OCI-LY3 (cell line): ENCODE results near the gene ADAP1.

Source experiments
- CTCF ChIP-seq: fragments of 200-600, 300-600 bp; sonication (generic); IDR thresholded peaks from 2 replicates; pipeline ENCODE4 v1.5.1; 2014; ENCODE audit warnings: antibody characterized with exemption, low read length, low read depth
- EZH2phosphoT487 ChIP-seq: fragments of 200-600 bp; shearing (Covaris generic); IDR thresholded peaks from 2 replicates; pipeline ENCODE4 v1.6.1; 2018; ENCODE audit warnings: antibody characterized with exemption, mixed run types, low read depth

DNA sequence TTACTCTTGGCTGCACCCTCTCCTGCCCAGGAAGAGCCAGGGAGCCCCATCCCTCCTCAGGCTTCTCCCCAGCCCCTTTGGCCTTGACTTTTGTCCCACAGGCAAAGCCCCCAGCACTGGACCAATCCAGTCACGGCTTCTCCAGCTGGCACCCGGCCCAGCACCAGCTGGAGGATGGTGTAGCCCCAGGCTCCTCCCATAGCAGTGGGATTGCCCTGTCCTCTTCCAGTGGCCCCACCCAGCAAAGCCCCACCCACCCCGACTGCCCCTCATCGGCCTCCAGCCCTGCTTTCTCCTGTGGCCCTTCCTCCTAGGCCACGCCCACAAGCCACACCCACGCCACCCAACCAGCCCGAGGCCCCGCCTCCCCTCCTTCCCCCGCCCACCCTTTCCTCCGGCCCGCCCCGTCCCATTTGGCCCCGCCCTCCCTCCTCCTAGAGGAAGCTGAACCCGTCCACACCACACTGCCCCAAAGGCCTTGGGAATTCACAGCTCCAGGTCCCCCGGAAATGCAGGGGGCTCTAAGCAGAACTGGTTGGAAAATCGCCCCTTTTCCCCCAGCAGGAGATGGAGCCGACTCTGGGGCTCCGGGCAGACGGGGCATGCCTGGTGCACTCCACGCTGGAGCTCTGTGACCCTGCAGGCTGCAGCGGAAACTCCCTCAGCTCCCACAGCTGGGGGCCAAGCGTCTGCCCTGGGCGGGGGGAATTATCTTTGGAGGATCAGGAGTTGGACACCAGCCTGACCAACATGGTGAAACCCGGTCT is 52.9 kb downstream of the ADAP1 start:
- no peak for TF ChIP-seq CTCF
- TF ChIP-seq EZH2phosphoT487: no peak
